HG03520 (cell line): ENCODE results near the gene PAM.
"Not testable (repeated sequence)": the region's sequence is repeated elsewhere in the genome, so short reads cannot be mapped to it uniquely, and the experiment has no call there.

Source experiments
- ATAC-seq: cut with Tn5 transposase; IDR thresholded peaks from one replicate; pipeline ENCODE4 v1.9.1; 2021; ENCODE audit warnings: mild to moderate bottlenecking, moderate library complexity; ENCODE audit not compliant: unreplicated experiment

The PAM gene

DNA sequence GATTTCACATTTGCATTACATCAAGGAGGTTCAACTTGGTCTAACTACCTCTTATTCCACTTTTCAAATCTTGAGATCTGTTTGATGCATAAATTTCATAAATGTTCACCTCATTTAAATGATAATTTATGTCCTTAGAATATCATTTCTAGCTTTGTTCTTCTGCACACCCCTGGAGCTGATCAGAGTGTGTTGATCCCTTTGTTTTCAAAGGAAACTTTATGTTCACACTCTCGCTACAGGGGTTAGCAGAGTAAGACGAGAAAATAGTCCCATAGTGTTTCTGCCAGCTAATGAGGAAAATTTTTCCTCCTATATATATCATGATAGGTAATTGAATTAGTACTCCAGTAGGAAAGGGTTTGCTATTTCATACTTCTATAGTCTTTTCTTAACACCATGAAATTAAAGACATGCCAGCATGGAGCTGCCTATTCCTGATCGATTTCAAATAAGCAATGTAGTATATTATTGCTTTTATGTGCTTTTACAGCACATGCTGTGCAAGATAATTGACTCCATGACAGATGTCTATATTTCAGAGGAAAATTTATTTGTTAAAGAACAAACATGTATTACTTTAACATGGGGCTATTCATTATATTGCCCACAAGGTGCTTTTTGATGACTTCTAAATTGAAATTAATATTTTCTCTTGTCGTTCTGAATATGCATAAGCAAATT, 4.8 kb upstream of the PAM start:
- ATAC-seq: no peak

DNA sequence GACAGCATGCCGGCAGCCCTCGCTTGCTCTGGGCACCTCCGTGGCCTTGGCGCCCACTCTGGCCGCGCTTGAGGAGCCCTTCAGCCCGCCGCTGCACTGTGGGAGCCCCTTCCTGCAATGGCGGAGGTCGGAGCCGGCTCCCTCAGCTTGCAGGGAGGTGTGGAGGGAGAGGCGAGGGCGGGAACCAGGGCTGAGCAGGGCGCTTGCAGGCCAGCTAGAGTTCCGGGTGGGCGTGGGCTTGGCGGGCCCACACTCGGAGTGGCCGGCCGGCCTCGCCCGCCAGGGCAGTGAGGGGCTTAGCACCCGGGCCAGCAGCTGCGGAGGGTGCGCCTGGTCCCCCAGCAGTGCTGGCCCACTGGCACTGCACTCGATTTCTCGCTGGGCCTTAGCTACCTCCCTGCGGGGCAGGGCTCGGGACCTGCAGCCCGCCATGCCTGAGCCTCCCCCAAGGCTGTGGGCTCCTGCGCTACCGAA, 3.2 kb upstream of the PAM start:
- ATAC-seq: not testable (repeated sequence)

DNA sequence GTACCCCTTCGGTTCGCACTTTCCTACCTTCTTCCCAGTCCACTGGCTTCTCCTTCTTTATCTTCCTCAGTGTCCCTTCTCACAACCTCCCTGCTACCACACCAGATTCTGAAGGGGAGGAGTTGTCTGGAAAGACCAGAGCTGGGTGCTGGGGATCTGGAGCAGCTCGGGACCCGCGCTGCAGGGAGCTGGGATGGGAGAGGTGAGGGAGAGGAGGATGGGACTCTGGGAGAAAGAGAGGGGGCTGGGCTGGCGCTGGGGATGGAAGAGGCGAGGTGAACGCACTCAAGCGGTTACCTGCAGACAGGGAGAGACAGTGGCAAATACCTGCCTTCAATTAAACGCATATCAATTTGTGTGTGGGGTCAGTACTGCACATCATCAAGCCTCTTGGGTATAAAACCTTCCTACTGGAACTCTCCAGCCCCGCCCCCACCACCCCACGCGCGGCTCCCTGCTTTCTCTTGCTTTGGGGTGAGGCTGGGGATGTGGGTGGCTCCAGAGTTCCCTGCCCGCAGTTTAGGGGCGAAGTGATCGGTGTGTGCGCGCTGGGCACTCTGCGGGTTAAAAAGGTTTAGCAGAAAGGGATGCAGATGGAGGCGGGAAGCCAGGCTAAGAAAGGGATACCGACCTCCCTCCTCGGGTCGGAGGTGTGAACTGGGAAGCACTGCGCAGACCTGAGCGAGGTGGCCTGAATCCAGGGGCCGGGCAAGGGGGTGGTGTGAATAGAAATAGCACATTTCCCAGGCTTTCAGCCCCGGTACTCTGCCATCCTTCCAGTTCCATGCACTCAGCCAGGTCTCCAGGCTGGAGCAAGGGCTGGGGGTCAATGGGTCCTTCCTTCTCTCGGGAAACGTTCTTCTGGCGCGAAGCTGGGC, 977 bp upstream of the PAM start:
- peak; percentile 1 for ATAC-seq

DNA sequence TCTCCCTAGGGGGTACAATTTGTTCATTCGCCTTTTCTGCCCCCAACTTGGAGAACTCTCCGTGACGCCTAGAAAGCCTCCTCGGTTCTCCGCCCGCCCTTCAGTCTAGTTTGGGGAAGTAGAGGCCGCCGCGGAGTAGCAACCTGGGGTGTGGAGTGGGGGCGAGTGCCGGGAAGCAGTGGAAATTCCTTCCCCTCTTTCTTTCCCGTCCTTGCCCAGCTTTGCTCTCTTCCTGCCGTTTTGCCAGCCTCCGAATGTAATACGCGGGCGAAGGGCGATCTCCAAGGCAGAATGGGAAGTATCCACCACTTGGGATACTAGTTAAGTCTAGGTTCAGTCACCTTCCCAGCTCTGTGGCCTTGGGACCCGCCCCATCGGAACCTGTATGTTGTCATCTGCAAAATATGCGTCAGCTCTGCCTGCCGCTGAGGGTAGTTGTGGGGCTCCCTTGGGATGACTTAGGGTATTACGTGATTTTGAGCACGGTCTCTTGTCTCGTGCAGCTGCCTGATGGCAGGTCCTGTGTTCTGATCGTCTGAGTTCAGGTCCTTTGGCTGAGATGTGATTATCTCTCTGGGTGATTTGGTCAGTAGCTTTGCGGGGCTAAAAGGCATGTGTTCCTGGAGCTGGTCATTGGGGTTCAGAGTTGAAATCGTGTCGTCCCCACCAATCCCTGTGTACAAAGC, 724 bp downstream of the PAM start:
- peak; percentile 77 for ATAC-seq

DNA sequence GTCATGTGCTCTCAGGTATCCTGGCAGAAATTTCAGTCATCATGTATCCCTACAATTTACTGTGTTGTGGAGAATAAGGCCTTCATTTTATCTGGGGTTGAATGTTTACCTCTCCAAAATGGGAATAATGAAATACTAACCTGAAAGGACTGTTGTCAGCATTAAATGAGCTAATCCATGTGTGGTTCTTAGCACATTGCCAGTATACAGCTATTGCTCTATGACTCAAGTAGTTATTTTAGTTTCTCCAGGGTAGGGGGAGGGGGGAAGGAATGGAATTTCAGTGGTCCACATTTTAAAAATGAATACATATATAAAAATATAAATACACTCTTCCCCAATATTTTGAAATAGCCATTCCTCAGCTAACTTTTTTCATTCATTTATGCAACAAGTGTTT, 3.5 kb downstream of the PAM start:
- ATAC-seq: no peak

DNA sequence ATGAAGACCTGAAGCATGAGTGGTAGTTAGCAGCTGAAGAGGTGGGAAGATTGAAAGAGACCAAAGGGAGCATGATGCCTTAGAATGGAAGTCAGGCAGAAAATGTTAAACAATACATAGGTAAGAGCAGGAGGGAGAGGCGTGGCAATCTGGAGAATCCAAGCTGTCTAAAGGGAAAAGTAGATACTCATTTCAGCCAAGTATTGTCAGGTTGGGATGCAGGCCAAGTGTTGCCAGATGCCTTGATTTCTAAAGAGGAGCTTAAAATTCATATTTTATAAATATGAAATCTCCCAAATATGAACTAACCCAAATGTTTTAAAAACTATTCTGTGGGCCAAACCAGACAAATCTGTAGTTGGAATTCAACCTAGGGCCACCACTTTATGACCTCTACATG, 4.2 kb downstream of the PAM start:
- no peak for ATAC-seq

DNA sequence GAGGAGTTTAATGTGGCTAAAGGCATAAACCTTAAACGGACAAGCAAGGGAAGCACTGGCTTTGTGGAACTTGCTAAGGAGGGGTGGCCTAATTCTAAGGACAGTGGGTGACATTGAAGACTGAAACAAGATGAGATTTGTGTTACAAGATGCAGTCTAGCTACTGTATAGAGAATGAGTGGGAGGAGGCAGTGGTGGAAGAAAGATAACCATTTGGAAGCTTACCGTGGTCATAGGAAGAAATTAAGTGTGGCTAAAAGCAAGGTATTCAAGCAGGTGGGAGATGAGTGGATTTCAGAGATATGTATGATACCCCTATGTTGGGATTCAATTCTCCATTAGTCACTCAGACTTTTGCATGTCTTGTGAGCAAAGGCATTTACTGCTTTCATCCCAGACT, 4.6 kb downstream of the PAM start:
- ATAC-seq: no peak

DNA sequence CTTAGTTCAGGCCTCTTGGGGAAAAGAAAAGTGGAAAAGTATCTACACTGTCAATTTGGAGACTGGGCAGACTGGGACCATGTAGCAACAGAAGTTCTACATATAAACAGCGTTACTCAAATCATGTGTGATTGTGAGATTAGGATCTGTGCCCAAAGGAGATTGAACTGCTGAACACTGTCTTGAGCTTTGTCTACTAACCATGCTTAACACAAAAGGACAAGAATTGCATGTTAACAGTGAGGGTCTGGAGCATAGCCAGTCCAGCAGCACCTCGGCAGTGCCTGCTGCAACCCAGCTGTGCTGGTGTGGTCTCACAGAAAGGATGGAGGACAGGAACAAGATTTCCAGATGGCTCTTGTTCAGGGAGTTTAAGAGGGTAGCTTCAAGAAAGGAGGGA, 5.7 kb downstream of the PAM start:
- no peak for ATAC-seq

DNA sequence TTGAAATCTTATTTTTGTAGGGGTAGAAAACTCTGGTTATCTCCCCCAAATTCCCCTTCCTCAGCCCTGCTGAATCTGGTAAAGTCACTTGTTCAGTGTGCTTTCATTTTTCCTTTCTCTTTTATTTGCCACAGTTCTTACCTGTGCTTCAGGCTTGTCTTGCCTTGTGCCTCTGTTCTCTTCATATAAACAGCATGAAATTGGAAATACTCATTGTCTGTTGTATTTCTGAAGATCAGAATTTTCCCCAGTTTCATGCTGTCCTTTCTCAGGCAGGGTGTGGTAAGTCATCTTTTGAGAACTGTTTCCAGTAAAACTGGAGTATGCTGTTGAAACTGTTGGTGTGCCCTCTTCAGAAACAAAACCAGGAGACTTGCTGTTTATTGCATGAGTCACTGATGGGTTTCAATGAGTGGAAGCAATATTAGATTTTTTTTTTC, 7.0 kb downstream of the PAM start:
- ATAC-seq: peak; percentile 84

DNA sequence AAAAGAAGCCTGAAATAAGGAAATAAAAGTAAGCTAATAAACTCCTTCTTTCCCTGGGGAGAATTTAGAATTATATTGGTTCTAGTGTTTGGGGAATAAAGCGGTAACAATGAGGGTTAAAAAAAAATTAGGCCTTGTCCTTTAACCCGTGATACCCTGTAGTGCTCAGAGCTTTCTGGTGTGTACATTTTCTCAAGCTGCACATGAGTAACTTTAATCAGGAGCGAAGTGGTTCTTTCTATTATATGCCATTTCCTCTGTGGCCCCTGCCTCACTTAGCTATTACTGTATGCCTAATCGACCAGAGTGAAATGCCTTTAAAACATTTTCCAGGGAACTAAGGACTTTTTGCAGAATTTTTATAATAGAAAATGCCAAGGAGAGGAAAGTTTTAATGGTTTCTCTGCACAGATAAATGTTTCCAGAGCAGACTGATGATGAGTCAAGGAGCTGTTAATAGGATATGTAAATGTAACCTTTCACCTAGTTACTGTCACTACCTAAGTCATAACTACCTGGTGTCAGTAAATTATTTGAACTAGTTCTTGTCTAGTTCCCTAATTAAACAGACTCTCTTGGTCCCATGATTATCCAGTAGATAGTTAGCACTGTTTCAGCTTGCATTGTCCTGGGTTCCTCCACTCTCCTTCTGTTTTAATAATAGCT, 7.6 kb downstream of the PAM start:
- ATAC-seq: no peak

DNA sequence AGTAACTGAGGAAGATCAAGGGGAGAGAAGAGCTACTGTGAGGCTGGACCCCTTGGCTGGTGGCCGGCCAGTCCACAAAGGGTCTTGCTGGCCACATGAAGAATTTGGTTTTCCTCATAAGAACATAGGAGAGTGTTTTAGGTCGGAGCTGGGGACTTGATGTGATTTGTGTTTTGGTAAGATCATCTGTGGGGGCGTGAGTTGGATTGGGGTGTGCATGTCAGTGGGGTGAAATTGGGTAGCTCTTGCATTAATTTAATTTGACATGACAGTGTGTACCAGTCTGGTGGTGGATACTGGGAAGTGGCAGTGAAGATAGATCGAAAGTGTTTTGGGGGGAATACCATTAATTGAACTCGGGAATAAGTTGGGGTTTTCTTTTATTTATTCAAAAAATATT, 8.6 kb downstream of the PAM start:
- ATAC-seq: no peak

DNA sequence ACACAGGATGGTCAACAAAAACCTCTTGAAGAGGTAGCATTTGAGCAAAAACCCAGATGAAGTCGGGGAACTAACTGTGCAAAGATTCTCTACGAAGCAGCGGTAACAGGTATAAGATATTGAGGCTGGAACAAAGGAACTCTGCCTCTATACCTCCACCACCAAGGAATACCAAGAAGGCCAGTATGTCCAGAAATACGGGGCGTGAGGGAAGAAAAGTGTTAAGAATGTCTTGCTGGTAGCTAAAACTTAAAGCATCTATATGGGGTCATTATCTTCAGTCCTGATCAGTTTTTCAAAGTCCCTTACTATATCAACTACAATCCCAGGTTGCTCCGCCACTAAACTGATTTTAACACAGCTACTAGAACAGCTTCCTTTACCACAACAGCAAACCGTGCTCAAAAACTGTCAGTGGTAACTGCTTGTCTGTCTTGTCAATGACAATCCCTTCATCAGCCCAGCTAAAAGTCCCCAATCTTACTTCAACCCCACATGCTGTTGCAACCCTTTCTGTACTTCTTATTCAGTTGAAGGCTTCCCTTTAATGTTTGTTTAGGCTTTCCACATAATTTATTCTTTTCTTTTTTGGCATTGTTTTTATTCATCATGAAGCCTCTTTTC, 9.4 kb downstream of the PAM start:
- no peak for ATAC-seq

DNA sequence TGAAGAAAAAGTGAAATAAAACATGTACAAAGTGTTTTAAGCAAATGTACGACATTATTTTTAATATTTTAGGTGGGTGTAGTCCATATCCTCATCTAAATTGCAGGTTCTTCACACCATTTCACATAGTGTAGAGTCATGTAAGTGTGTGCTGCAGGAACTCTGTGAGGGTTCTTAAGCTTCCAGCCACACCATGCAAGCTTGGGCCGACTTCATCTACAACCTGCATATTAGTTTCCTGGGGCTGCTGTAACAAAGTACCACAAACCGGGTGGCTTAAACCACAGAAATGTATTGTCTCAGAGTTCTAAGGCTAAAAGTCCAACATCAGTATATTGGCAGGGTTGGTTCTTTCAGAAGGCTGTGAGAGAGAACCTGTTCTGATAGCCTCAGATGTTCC, 10.2 kb downstream of the PAM start:
- ATAC-seq: no peak

DNA sequence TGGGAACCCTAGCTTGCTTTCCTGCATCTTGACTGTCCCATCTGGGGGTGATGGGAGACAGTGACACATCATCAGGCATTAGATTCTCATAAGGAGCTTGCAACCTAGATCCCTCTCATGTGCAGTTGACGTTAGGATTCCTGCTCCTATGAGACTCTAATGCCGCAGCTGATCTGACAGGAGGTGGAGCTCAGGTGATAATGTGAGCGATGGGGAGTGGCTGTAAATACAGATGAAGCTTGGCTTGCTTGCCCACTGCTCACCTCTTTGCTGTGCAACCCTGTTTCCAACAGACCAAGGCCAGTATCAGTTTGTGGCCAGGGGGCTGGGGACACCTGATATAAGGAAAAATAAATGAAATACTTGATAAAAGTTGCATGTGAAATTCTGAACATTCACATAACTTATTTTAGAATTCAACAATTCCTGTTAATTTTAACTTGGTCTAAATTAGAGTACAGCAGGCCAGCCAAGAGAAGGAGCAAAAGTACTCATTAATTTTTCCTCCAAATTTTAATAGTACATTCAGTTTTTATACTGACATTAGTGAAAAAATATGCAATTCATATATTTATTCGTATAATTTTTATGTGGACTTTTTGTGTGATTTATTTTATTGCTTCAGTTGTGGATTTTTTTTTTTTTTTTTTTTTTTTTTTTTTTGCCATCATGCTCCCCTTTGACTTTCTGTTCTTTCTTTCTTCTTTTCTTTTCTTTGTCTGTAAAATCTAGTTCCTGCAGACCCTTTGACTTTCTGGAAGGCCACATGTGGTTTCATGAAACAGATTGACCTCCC, 11.4 kb downstream of the PAM start:
- ATAC-seq: no peak

DNA sequence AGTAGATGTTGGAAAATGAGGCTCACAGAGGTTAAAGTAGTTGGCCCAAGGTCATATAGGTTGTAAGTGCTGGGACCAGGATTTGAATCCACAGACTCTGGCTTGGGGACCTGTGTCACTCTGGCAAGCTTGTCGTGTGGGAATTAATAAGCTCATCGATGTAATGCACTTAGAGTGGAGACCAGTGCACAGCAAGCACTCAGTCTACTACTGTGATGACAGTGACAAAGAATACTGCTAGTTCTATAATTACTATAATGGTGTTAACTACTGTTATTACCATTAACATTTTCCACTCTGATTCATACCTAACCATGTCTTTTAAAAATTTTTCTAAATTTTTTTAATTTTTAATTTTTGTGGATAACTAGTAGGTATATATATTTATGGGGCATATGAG, 12.8 kb downstream of the PAM start:
- no peak for ATAC-seq

DNA sequence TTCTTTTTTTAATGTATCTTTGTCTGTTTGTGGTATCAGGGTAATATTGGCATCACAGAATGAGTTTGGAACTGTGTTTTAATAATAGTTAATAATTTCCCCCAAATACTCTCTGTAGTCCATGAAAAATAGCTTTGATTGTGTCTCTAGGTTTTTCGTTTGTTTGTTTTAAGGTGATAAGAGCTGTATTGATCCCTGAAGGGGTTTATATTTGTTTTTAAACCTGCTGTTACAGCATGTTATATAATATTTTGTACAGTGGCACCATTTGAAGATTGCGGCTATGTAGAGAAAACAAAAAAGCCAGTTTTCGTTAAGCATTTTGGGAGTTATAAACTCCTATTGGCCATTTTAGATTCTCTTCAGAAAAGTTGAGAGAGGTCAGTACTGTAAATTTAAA, 15.7 kb downstream of the PAM start:
- no peak for ATAC-seq

DNA sequence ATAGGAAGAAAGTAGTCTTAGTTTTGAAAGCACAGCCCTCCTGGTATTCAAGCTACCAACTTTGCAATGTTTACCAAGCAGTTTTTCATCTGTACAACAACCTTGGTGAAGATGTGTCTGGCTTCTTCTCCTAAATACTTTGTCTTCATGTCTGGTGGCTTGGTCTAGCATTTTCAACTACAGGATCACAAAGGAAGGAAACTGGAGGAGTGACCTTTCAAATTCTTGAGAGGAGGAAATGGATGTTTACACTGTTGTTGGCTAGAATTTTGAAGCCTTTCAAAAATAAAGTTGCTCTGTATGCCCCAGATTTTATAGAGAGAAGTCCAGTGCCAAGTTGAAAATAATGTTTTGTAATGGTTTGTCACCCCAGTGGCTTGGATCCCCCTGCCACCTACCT, 16.3 kb downstream of the PAM start:
- ATAC-seq: no peak

DNA sequence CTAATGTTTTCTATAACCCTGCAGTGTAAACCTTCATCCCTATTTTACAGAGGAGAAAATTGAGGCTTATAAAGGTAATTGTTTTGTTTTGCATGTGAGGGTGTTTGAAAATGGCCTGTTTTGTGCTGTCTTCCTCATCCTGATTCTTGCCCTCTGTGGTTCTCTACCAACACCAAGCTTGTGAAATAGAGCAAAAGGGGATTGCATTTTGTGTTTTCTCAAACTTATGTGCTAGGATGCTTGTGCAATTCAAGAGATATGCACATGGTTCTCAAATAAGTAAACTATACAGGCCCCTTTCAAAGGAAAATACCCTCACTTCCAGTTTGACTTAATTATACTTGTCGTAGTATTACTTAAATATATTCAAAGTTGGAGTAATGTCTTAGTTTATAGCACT, 17.2 kb downstream of the PAM start:
- ATAC-seq: no peak

DNA sequence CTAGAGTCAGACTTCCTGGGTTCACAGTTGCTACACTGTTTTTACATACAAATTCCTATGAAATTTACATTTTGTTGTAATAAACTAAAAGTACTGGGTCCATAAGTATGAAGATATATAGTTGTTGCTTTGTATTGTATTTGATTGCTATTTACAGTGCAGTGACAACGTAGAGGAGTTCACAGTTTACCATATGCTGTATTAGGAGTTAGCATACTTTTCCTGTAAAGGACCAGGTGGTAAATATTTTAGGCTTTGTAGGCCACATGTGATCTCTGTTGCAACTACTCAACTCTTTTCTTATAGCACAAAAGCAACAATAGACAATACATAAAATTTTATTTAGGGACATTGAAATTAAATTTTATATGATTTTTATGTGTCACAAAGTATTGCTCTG, 18.0 kb downstream of the PAM start:
- no peak for ATAC-seq

DNA sequence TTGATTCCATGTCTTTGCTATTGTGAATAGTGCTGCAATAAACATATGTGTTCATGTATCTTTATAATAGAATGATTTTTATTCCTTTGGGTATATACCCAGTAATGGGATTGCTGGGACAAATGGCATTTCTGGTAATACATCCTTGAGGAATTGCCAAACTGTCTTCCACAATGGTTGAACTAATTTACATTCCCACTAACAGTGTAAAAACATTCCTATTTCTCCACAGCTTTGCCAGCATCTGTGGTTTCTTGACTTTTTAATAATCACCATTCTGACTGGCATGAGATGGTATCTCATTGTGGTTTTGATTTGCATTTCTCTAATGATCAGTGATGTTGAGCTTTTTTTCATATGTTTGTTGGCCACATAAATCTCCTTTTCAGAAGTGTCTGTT, 20.7 kb downstream of the PAM start:
- not testable (repeated sequence) for ATAC-seq
